ENCODE results near the gene MROH2A.

Gene MROH2A

GRCh38 chr2:233854241-233854981 is 76.3 kb downstream of the MROH2A start, which contains the start of gene HJURP:
Gene HJURP (minus strand): TSS chr2:233854535. CDS start chr2:233854500, 35 bp downstream.
- DNase-seq, result peak; percentile 94 to 96 (median 96)

GRCh38 chr2:233855345-233855744 is 77.2 kb downstream of the MROH2A start:
- DNase-seq, result no peak

- no peak for DNase-seq
These were observed 78.1 kb downstream of the MROH2A start for GRCh38 chr2:233856184-233856583.

GRCh38 chr2:233857511-233858141 is 79.5 kb downstream of the MROH2A start:
- peak; percentile 59 to 83 (median 68) for DNase-seq

GRCh38 chr2:233858331-233858730 is 80.2 kb downstream of the MROH2A start:
- DNase-seq, result no peak

- DNase-seq, result no peak
These were observed 84.2 kb downstream of the MROH2A start for GRCh38 chr2:233862261-233862768.

GRCh38 chr2:233865838-233866237 is 87.7 kb downstream of the MROH2A start:
- no peak for DNase-seq

GRCh38 chr2:233866479-233866878 is 88.3 kb downstream of the MROH2A start:
- DNase-seq, result no peak

GRCh38 chr2:233867993-233868532 is 89.9 kb downstream of the MROH2A start, which contains the start of gene MSL3B:
Gene MSL3B (minus strand): TSS chr2:233868386.
- peak; percentile 72 to 91 (median 82) for DNase-seq

GRCh38 chr2:233871432-233871831 is 93.3 kb downstream of the MROH2A start:
- no peak for DNase-seq

GRCh38 chr2:233872125-233872524 is 94.0 kb downstream of the MROH2A start:
- peak; percentile 9 to 39 (median 26) for DNase-seq

GRCh38 chr2:233882353-233882752 is 104.2 kb downstream of the MROH2A start:
- DNase-seq, result no peak
